Liver (tissue), 3 donors: ENCODE results near the gene RAB34.
"Not testable (repeated sequence)": the region's sequence is repeated elsewhere in the genome, so short reads cannot be mapped to it uniquely, and the experiment has no call there.

ENCODE experiments used
- ATF3 ChIP-seq: IDR thresholded peaks from 2 replicates; pipeline ENCODE4 v1.6.1; 2016; ENCODE audit warnings: antibody characterized with exemption
- CTCF ChIP-seq: fragments of 150-350 bp; IDR thresholded peaks from 2 replicates; pipeline ENCODE4 v1.5.1; 2017; ENCODE audit warnings: improper control_type of control experiment, low read depth, low read length; ENCODE audit not compliant: missing input control
- EGR1 ChIP-seq, 2 donors: IDR thresholded peaks; 2 replicates each; pipeline ENCODE4 v1.6.1; 2016 to 2018; ENCODE audit warnings: antibody characterized with exemption in 2 of 2, low read depth in 2 of 2
- FOXA1 ChIP-seq: IDR thresholded peaks from 2 replicates; pipeline ENCODE4 v1.6.1; 2016; ENCODE audit warnings: antibody characterized with exemption
- GABPA ChIP-seq, 2 donors: IDR thresholded peaks in 1 of 2; conservative IDR thresholded peaks in 1 of 2; 2 replicates each; pipeline ENCODE4 v1.6.1; 2016; ENCODE audit warnings: antibody characterized with exemption in 2 of 2, mild to moderate bottlenecking in 1 of 2, moderate library complexity in 1 of 2
- NR2F2 ChIP-seq: IDR thresholded peaks from 2 replicates; pipeline ENCODE4 v1.6.1; 2016; ENCODE audit warnings: antibody characterized with exemption
- REST ChIP-seq: IDR thresholded peaks from 2 replicates; pipeline ENCODE4 v1.6.1; 2016; ENCODE audit warnings: antibody characterized with exemption, mild to moderate bottlenecking
- RXRA ChIP-seq, 2 donors: IDR thresholded peaks; 2 replicates each; pipeline ENCODE4 v1.6.1; 2017 to 2018; ENCODE audit warnings: antibody characterized with exemption in 2 of 2, mild to moderate bottlenecking in 1 of 2
- TAF1 ChIP-seq: conservative IDR thresholded peaks from 2 replicates; pipeline ENCODE4 v1.6.1; 2016; ENCODE audit warnings: antibody characterized with exemption, mild to moderate bottlenecking
- YY1 ChIP-seq: IDR thresholded peaks from 2 replicates; pipeline ENCODE4 v1.6.1; 2016; ENCODE audit warnings: antibody characterized with exemption, mild to moderate bottlenecking
- TF ChIP-seq, protein P1 (sequence below): IDR thresholded peaks from 2 replicates; pipeline ENCODE4 v1.6.1; 2016; ENCODE audit warnings: antibody characterized with exemption
- donor health status: healthy.
- donor health status: healthy.

DNA sequence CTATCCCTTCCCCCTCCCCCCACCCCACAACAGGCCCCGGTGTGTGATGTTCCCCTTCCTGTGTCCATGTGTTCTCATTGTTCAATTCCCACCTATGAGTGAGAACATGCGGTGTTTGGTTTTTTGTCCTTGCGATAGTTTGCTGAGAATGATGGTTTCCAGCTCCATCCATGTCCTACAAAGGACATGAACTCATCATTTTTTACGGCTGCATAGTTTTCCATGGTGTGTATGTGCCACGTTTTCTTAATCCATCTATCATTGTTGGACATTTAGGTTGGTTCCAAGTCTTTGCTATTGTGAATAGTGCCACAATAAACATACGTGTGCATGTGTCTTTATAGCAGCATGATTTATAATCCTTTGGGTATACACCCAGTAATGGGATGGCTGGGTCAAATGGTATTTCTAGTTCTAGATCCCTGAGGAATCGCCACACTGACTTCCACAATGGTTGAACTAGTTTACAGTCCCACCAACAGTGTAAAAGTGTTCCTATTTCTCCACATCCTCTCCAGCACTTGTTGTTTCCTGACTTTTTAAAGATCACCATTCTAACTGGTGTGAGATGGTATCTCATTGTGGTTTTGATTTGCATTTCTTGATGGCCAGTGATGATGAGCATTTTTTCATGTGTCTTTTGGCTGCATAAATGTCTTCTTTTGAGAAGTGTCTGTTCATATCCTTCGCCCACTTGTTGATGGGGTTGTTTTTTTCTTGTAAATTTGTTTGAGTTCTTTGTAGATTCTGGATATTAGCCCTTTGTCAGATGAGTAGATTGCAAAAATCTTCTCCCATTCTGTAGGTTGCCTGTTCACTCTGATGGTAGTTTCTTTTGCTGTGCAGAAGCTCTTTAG is 18.5 kb upstream of the RAB34 start:
- not testable (repeated sequence) for TF ChIP-seq CTCF; GABPA (IDR thresholded peaks at IDR 0.05 in 1 of 2, conservative IDR thresholded peaks at IDR 0.05 in 1 of 2); REST; TAF1; YY1; FOXA1; ATF3; RXRA (IDR thresholded peaks at IDR 0.05); NR2F2; EGR1 (IDR thresholded peaks at IDR 0.05; ENCODE audit: low read depth in 2 of 2)
- TF ChIP-seq, protein P1, sequence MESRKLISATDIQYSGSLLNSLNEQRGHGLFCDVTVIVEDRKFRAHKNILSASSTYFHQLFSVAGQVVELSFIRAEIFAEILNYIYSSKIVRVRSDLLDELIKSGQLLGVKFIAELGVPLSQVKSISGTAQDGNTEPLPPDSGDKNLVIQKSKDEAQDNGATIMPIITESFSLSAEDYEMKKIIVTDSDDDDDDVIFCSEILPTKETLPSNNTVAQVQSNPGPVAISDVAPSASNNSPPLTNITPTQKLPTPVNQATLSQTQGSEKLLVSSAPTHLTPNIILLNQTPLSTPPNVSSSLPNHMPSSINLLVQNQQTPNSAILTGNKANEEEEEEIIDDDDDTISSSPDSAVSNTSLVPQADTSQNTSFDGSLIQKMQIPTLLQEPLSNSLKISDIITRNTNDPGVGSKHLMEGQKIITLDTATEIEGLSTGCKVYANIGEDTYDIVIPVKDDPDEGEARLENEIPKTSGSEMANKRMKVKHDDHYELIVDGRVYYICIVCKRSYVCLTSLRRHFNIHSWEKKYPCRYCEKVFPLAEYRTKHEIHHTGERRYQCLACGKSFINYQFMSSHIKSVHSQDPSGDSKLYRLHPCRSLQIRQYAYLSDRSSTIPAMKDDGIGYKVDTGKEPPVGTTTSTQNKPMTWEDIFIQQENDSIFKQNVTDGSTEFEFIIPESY = not testable (repeated sequence)
